T-helper 17 cell (primary cell): ENCODE results near the gene GJC2. TPM values are rescaled to one million over a fixed set of nuclear protein-coding genes. Genes with fewer than 3 reads are reported as not detected.

Source experiments
- ATAC-seq: fragments of 150-1000 bp; cut with Tn5 transposase; 2 replicates; pipeline ENCODE4 v1.10.0; 2021; ENCODE audit warnings: mild to moderate bottlenecking, moderate library complexity
- DNase-seq, 3 donors: peaks; one replicate each; pipeline versions ENCODE4 v3.0.0 to v3.0.0-alpha.2; 2020 to 2021
- H3K9me3 ChIP-seq: one replicate; pipeline ENCODE4 v1.7.0; 2013; ENCODE audit warnings: low read length, mild to moderate bottlenecking; ENCODE audit not compliant: control insufficient read depth, poor library complexity, severe bottlenecking
- H3K27ac Mint-ChIP-seq: one replicate; pipeline ENCODE4 v1.8.0; 2022; ENCODE audit warnings: mild to moderate bottlenecking, moderate library complexity, mixed read lengths
- H3K27me3 Mint-ChIP-seq: one replicate; pipeline ENCODE4 v1.8.0; 2022; ENCODE audit warnings: mixed read lengths
- H3K36me3 Mint-ChIP-seq: one replicate; pipeline ENCODE4 v1.8.0; 2022; ENCODE audit warnings: low read depth, mixed read lengths
- H3K4me1 Mint-ChIP-seq: one replicate; pipeline ENCODE4 v1.8.0; 2022; ENCODE audit warnings: mild to moderate bottlenecking, mixed read lengths
- H3K4me3 Mint-ChIP-seq: one replicate; pipeline ENCODE4 v1.8.0; 2022; ENCODE audit warnings: mild to moderate bottlenecking, moderate library complexity, mixed read lengths
- total RNA-seq, 4 donors: library from RNA in 2 of 4; stranded (reverse) in 2 of 4; gene quantifications; one replicate each; pipeline ENCODE4 v1.2.3 and lab custom pipeline; 2022 to 2026

GJC2 gene
- total RNA-seq, 2 donors from 2014 or later, result 0.94 to 1.9 TPM

DNA sequence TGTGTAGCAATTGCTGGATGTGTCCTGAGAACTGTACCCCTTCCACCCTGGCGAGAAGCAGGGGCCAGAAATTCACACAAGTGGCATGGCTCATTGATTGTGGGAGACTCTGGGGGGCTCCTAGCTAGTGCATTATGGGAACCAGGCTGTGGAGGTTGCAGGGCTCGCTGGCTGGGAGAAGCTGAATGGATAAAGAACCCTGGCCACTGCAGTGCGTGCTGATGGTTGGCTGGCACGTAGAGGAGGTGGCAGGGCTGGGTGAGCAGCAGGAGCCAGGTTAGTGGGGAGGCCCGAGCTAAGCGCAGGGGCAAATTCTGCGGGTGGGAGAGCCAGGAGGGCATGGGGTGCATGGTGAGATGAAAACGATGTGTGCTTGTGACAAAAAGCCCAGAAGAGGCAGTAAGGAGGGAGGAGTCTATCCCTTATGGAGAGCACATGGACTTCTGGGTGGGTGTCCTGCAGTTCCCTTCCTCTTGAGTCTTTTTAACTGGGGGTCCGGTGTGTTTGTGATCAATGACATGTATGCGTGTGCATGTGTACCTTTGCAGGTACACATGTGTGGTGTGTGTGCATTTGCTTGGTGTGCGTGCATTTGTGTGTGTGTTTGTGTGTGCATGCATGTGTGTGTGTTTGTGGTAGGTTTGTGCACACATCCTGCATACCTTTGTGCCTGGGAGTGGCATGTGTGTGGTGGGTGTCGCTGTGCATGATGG lies 6.1 kb upstream of the GJC2 start:
- no peaks in the 10 kb centered on the region for H3K36me3 Mint-ChIP-seq

DNA sequence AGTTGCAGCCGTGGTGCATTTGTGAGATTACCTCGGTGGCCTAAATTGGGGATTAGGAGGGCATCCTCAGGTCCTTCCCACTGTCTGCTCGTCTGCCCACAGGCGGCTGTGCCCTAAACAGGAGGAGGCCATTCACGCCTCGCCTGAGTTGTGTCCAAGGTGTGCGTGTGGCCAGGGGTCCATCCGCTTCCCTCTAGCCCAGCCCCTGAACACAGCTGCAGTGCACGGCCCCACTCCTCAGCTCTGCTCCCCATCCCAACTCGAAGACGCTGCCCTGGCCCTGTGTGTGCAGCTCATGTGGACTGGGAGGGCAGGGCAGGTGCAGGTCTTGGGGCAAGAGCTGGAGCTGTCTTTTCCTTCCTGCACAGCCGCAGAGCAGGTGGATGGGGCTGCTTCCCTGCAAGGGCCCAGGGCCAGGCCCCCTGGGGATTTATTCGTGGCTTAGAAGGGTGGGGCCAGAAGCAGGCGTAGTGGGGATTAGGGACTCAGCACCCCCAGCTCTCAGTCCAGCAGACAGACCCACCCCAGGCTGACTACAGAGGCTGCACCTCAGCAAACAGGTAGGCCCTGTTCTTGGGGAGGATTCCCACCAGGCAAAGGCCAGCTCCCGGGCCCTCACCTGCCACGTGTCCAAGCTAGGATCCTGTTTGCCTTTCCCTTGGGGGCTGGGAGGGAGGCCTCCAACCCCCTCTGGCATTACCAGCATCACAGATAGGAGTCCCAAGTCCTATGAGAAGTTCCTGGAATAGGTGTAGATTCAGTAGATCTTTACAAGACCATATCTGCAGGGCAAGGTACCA lies 5.3 kb upstream of the GJC2 start:
- Mint-ChIP-seq H3K36me3 (no peaks in the 10 kb centered on the region), H3K4me3 (peak overlapping the region; percentile 7), H3K4me1 (peaks cover 20% of the 10 kb centered on the region), H3K27me3 (no peaks in the 10 kb centered on the region), H3K27ac (peak overlapping the region; percentile 61)
- no peaks in the 10 kb centered on the region for H3K9me3 ChIP-seq
- ATAC-seq, result no peak
- no peak for DNase-seq

More for the DNA sequence above, 6.1 kb upstream of the GJC2 start:
- peak overlapping the region; percentile 96 for H3K4me3 Mint-ChIP-seq
- peak overlapping the region; percentile 94 for H3K27ac Mint-ChIP-seq
- no peak for ATAC-seq
- no peaks in the 10 kb centered on the region for H3K27me3 Mint-ChIP-seq
- H3K9me3 ChIP-seq, result no peaks in the 10 kb centered on the region
- DNase-seq, result no peak
- H3K4me1 Mint-ChIP-seq, result peaks cover 20% of the 10 kb centered on the region

DNA sequence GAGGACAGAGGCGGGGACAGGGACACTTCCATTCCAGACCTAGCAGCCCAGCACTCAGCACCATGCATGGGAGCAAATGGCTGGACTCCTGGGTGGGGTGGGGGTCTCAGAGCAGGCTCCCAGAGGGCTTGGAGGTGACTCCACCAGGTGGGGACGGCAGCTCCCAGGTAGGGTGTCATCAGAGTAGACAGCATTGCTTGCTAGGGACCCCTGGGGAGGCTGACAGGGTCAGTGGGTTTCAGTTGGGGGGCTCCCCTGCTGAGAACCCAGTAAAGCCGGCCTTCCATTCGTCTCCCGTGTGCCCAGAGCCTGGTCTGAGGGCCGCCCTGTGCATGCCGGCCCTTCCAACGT lies 4.8 kb upstream of the GJC2 start:
- H3K9me3 ChIP-seq, result no peaks in the 10 kb centered on the region
- Mint-ChIP-seq H3K4me1 (peaks cover 20% of the 10 kb centered on the region), H3K27ac (no peak overlapping the region), H3K4me3 (no peak overlapping the region), H3K27me3 (no peaks in the 10 kb centered on the region), H3K36me3 (no peaks in the 10 kb centered on the region)
- DNase-seq (no peak), ATAC-seq (no peak)

DNA sequence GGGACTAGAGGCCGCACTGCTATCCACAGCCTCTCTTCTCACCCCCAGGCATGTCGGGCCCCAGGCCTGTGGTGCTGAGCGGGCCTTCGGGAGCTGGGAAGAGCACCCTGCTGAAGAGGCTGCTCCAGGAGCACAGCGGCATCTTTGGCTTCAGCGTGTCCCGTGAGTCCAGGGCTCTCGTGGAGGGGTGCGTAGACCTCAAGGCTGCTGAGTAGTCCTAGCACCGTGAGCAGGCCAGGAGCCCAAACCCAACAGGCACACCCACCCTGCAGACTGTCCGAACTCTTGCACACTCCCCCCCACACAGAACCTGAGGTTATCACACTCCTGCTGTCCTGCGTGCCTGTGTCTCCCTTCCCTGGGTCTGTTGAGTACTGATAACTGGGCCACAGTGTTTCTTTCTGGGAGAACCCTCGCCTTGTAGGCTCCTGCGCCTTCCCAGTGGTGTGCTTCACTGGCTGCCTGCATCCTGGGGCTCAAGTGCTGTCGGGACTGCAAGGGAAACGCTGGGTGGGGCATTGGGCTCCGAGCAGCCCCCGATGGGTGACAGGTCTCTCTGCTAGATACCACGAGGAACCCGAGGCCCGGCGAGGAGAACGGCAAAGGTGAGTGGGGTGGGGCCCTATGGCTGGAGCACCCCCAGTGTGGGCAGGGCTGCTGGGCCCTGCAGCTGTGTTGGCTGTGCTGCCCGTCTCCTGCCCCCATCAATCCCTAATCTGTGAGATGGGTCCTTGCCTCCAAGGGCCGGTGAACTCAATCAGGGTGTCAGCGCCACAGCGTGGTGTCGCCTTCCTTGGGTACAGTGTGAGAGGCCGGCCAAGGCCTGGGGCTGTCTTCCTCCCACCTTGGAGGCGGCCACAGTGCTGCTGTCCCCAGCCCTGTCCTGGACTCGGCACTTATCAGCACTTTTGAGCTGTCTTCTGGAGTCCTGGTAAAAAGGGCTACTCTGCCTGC lies 4.0 kb upstream of the GJC2 start:
- Mint-ChIP-seq H3K27me3 (no peaks in the 10 kb centered on the region), H3K4me1 (peaks cover 20% of the 10 kb centered on the region), H3K4me3 (no peak overlapping the region), H3K27ac (no peak overlapping the region), H3K36me3 (no peaks in the 10 kb centered on the region)
- H3K9me3 ChIP-seq, result no peaks in the 10 kb centered on the region
- DNase-seq (no peak), ATAC-seq (no peak)

GRCh38 chr1:228146417-228147150 lies 3.1 kb upstream of the GJC2 start:
- ATAC-seq, result no peak
- no peak for DNase-seq
- no peaks in the 10 kb centered on the region for H3K9me3 ChIP-seq
- no peaks in the 10 kb centered on the region for H3K27me3 Mint-ChIP-seq
- H3K4me3 Mint-ChIP-seq, result no peak overlapping the region
- peaks cover 22% of the 10 kb centered on the region for H3K4me1 Mint-ChIP-seq
- H3K27ac Mint-ChIP-seq, result no peak overlapping the region
- H3K36me3 Mint-ChIP-seq, result no peaks in the 10 kb centered on the region

DNA sequence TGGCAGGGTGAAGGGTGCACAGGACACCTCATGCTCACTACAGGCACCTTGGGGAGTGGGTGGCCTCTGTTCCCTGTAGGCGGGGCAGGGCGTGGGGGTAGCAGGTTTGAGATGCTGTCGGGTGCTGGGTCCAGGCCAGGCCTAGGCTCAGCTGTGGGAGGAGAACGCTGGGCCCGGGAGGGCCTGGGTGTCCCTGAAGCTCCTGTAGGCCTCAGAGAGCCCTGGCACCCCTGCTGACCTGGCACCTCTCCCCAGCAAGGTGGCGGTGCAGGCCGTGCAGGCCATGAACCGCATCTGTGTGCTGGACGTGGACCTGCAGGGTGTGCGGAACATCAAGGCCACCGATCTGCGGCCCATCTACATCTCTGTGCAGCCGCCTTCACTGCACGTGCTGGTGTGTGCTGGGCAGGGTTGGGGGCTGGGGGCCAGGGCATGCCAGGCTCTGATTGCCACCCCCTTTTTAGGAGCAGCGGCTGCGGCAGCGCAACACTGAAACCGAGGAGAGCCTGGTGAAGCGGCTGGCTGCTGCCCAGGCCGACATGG lies 2.5 kb upstream of the GJC2 start:
- peaks cover 22% of the 10 kb centered on the region for H3K4me1 Mint-ChIP-seq
- H3K27ac Mint-ChIP-seq, result no peak overlapping the region
- no peaks in the 10 kb centered on the region for H3K36me3 Mint-ChIP-seq
- DNase-seq (no peak), ATAC-seq (no peak)
- no peak overlapping the region for H3K4me3 Mint-ChIP-seq
- H3K27me3 Mint-ChIP-seq, result no peaks in the 10 kb centered on the region
- no peaks in the 10 kb centered on the region for H3K9me3 ChIP-seq

- DNase-seq (no peak), ATAC-seq (no peak)
- Mint-ChIP-seq H3K36me3 (no peaks in the 10 kb centered on the region), H3K27ac (no peak overlapping the region), H3K4me3 (no peak overlapping the region), H3K4me1 (peaks cover 21% of the 10 kb centered on the region), H3K27me3 (no peaks in the 10 kb centered on the region)
- no peaks in the 10 kb centered on the region for H3K9me3 ChIP-seq
Measured at GRCh38 chr1:228147768-228148167, 2.0 kb upstream of the GJC2 start.

GRCh38 chr1:228148196-228148861 lies 1.4 kb upstream of the GJC2 start:
- H3K36me3 Mint-ChIP-seq, result no peaks in the 10 kb centered on the region
- no peak overlapping the region for H3K27ac Mint-ChIP-seq
- H3K27me3 Mint-ChIP-seq, result no peaks in the 10 kb centered on the region
- H3K4me1 Mint-ChIP-seq, result peaks cover 16% of the 10 kb centered on the region
- H3K9me3 ChIP-seq, result no peaks in the 10 kb centered on the region
- no peak overlapping the region for H3K4me3 Mint-ChIP-seq
- DNase-seq (no peak), ATAC-seq (no peak)

DNA sequence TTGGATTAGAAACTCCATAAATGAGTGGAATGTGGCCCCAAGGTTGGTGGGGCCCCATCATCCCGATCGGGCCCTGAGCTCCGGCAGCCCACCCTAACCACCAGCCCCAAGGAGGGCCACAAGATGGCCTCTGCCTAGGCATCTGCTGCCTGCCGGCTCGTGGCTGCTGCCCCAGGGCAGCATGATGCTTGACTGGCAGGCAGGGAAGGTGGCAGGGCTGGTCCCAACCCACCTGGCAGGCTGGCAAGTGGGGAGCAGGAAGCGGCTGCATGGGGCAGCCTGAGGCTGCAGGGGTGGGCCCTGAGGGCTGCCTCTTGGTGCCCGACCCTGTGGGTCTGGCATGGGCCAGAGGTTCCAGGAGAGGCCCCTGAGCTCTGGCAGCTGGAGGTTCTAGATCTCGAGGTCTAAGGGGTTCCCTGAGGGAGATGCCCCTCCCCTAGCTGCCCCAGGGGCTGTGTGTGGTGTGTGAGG lies 760 bp upstream of the GJC2 start:
- H3K4me3 Mint-ChIP-seq, result no peak overlapping the region
- H3K27ac Mint-ChIP-seq, result no peak overlapping the region
- ATAC-seq (no peak), DNase-seq (no peak)
- H3K36me3 Mint-ChIP-seq, result no peaks in the 10 kb centered on the region
- no peaks in the 10 kb centered on the region for H3K27me3 Mint-ChIP-seq
- H3K4me1 Mint-ChIP-seq, result peaks cover 10% of the 10 kb centered on the region
- H3K9me3 ChIP-seq, result no peaks in the 10 kb centered on the region

GRCh38 chr1:228150120-228150460 lies 360 bp downstream of the GJC2 start:
- ATAC-seq (no peak), DNase-seq (no peak)
- Mint-ChIP-seq H3K27ac (no peak overlapping the region), H3K36me3 (no peaks in the 10 kb centered on the region), H3K4me3 (peak overlapping the region; percentile 19), H3K4me1 (peaks cover 7% of the 10 kb centered on the region), H3K27me3 (no peaks in the 10 kb centered on the region)
- no peaks in the 10 kb centered on the region for H3K9me3 ChIP-seq

GRCh38 chr1:228150461-228151179 lies 890 bp downstream of the GJC2 start:
- H3K27ac Mint-ChIP-seq, result no peak overlapping the region
- no peaks in the 10 kb centered on the region for H3K27me3 Mint-ChIP-seq
- H3K9me3 ChIP-seq, result no peaks in the 10 kb centered on the region
- ATAC-seq, result no peak
- no peak for DNase-seq
- H3K4me1 Mint-ChIP-seq, result peaks cover 7% of the 10 kb centered on the region
- no peaks in the 10 kb centered on the region for H3K36me3 Mint-ChIP-seq
- H3K4me3 Mint-ChIP-seq, result peak overlapping the region; percentile 19
